ENCODE results near the gene CFAP210. TPM values are rescaled to one million over a fixed set of nuclear protein-coding genes. Genes with fewer than 3 reads are reported as not detected.

The CFAP210 gene
- total and polyA plus RNA-seq, 10 of the 15 experiments (the other 5 are each of a cell fraction or from before 2014, with no cell fraction given): not detected

DNA sequence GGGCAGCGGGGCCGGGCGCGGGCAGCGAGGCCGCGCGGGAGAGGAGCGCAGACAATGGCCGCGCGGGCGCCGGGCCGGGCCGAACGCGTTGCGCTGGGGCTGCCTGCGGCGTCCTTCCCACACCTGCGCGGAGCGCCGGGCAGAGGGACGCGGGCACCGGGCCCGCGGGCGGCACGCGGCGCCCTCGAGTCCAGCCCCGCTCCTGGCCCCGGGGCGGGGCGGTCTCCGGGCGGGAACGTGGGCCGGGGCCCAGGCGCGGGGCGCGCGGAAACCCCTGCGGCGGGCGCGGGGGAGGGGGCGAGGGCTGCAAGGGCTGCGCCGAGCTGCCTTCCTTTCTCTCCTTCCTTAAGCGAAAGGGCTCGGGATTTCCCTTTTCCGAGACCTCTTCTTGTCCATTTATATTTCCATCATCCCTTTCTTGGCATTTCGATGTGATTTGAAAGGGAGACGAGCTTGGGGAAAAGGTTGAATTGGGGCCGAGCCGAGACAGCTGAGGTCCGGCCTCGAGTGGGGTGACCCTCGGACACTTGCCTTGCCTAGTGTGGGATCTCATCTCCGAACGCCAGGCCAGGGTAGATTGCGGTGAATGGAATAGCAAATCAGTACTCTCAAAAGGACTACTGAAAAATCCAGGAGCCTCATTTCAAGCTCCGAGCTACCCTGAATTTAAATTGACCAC is 40.1 kb upstream of the CFAP210 start (continued):
- 0 out of 2 replicates have a peak, but pooled peaks have one; percentile 11 for TF ChIP-seq NR2F1 (conservative IDR thresholded peaks at IDR 0.05)
- TF ChIP-seq, protein P1, sequence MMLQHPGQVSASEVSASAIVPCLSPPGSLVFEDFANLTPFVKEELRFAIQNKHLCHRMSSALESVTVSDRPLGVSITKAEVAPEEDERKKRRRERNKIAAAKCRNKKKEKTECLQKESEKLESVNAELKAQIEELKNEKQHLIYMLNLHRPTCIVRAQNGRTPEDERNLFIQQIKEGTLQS (IDR thresholded peaks at IDR 0.05; ENCODE audit: borderline replicate concordance, extremely low read depth, low read depth, low read length): no peak
- TF ChIP-seq CBFB (IDR thresholded peaks at IDR 0.05; ENCODE audit: low read depth): no peak
- no peak for TF ChIP-seq TBL1XR1 (IDR thresholded peaks at IDR 0.05; ENCODE audit: low read depth, low read length)
- peak in 1 of 2 experiments; percentile 41; a peak in 2 of 4 replicates for TF ChIP-seq BHLHE40 (IDR thresholded peaks at IDR 0.05; ENCODE audit: borderline replicate concordance in 1 of 2, low read depth in 2 of 2, low read length in 1 of 2)
- TF ChIP-seq, protein P2, sequence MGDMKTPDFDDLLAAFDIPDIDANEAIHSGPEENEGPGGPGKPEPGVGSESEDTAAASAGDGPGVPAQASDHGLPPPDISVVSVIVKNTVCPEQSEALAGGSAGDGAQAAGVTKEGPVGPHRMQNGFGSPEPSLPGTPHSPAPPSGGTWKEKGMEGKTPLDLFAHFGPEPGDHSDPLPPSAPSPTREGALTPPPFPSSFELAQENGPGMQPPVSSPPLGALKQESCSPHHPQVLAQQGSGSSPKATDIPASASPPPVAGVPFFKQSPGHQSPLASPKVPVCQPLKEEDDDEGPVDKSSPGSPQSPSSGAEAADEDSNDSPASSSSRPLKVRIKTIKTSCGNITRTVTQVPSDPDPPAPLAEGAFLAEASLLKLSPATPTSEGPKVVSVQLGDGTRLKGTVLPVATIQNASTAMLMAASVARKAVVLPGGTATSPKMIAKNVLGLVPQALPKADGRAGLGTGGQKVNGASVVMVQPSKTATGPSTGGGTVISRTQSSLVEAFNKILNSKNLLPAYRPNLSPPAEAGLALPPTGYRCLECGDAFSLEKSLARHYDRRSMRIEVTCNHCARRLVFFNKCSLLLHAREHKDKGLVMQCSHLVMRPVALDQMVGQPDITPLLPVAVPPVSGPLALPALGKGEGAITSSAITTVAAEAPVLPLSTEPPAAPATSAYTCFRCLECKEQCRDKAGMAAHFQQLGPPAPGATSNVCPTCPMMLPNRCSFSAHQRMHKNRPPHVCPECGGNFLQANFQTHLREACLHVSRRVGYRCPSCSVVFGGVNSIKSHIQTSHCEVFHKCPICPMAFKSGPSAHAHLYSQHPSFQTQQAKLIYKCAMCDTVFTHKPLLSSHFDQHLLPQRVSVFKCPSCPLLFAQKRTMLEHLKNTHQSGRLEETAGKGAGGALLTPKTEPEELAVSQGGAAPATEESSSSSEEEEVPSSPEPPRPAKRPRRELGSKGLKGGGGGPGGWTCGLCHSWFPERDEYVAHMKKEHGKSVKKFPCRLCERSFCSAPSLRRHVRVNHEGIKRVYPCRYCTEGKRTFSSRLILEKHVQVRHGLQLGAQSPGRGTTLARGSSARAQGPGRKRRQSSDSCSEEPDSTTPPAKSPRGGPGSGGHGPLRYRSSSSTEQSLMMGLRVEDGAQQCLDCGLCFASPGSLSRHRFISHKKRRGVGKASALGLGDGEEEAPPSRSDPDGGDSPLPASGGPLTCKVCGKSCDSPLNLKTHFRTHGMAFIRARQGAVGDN (IDR thresholded peaks at IDR 0.05): 0 out of 2 replicates have a peak, but pooled peaks have one; percentile 7
- TF ChIP-seq HDAC6 (IDR thresholded peaks at IDR 0.05; ENCODE audit: unreplicated experiment): no peak
- TF ChIP-seq GATAD2B (conservative IDR thresholded peaks at IDR 0.05; ENCODE audit: low read depth): no peak
- TF ChIP-seq ZNF207 (IDR thresholded peaks at IDR 0.05; ENCODE audit: borderline replicate concordance): no peak
- TF ChIP-seq KAT2A (conservative IDR thresholded peaks at IDR 0.05; ENCODE audit: control insufficient read depth, low read depth, low read length): no peak
- no peak for TF ChIP-seq RAD51 (IDR thresholded peaks at IDR 0.05)
- no peak for TF ChIP-seq CREB1 (IDR thresholded peaks at IDR 0.05; ENCODE audit: low read depth)
- TF ChIP-seq SREBF1 (IDR thresholded peaks at IDR 0.05; ENCODE audit: low read length): no peak
- TF ChIP-seq MXI1 (IDR thresholded peaks at IDR 0.05; ENCODE audit: low read depth, low read length): 0 out of 2 replicates have a peak, but pooled peaks have one; percentile 7
- no peak for TF ChIP-seq CREM (IDR thresholded peaks at IDR 0.05; ENCODE audit: low read depth)
- TF ChIP-seq ATF7 (IDR thresholded peaks at IDR 0.05; ENCODE audit: low read depth): no peak
- no peak for TF ChIP-seq CUX1 (IDR thresholded peaks at IDR 0.05; ENCODE audit: insufficient replicate concordance, low read depth, low read length)
- no peak for TF ChIP-seq NR2C2 (IDR thresholded peaks at IDR 0.05; ENCODE audit: borderline replicate concordance, control insufficient read depth, insufficient read length, low read depth)
- no peak for TF ChIP-seq FOXK2 (IDR thresholded peaks at IDR 0.05)

Measured in GM12878 (cell line).